Posterior cingulate gyrus (tissue), 11 donors: ENCODE data around the gene CCL7.

ENCODE experiments used
- DNase-seq, 10 donors: peaks; one replicate each; pipeline versions ENCODE4 v3.0.0 to v3.0.0-alpha.2; 2020 to 2021; ENCODE audit warnings: mixed read lengths in 3 of 10
- intact Hi-C: fragments of 100-400 bp; cut with DNase I; formaldehyde crosslinking; loops from one replicate; pipeline ENCODE4 v1.15.1; 2023

CCL7 gene

DNA sequence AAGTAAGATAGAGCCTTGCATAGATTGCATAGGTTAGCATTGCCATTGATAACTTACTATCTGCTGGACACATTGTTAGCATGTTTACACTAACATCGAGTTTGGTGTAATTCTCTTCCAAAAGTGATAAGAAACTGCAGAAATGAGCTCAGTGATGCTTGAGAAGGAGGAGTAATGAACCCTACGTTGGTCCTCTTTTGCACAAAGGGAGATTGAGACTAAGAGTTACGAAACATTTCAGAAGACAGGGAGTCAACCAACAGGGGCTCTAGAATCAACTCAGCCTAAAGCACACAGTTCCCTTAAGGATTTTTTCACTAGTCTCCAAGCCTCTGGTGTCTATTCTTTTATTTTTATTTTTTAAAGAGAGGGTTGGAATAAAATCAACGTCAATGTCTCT, 6.8 kb downstream of the CCL7 start:
- DNase-seq = no peak
- intact Hi-C loops = no loop called here

GRCh38 chr17:34283571-34283970, 13.6 kb downstream of the CCL7 start:
- intact Hi-C loops = no loop called here
- no peak for DNase-seq

DNA sequence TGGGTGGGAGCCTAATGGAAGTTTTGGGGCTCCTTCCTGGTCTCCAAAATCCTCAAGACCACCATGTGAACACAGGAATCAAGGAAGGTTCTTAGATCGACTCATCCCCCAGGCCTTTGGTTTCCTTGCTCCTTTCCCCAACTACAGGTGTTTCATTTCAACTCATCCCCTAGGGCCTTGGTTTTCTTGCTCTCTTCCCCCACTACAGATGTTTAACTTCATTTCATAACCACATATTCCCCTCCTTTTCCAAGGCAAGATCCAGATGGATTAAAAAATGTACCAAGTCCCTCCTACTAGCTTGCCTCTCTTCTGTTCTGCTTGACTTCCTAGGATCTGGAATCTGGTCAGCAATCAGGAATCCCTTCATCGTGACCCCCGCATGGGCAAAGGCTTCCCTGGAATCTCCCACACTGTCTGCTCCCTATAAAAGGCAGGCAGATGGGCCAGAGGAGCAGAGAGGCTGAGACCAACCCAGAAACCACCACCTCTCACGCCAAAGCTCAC, 15.3 kb downstream of the CCL7 start, which contains the start of gene CCL11:
TSS of gene CCL11 (plus strand) at position 457 of the 507 bp plus-strand sequence. CDS start 67 bp downstream, outside the sequence.
- no peak for DNase-seq
- intact Hi-C loops = no loop called here

DNA sequence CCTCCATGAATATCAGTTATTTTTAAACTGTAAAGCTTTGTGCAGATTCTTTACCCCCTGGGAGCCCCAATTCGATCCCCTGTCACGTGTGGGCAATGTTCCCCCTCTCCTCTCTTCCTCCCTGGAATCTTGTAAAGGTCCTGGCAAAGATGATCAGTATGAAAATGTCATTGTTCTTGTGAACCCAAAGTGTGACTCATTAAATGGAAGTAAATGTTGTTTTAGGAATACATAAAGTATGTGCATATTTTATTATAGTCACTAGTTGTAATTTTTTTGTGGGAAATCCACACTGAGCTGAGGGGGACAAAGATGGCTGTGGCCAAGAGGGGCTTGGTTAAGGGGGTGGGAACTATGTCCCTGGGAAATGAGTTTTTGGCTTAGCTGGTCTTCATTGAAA, 17.9 kb downstream of the CCL7 start:
- intact Hi-C loops = no loop called here
- DNase-seq = no peak

- intact Hi-C loops = no loop called here
- no peak for DNase-seq
Measured at GRCh38 chr17:34290586-34290985, 20.6 kb downstream of the CCL7 start.

DNA sequence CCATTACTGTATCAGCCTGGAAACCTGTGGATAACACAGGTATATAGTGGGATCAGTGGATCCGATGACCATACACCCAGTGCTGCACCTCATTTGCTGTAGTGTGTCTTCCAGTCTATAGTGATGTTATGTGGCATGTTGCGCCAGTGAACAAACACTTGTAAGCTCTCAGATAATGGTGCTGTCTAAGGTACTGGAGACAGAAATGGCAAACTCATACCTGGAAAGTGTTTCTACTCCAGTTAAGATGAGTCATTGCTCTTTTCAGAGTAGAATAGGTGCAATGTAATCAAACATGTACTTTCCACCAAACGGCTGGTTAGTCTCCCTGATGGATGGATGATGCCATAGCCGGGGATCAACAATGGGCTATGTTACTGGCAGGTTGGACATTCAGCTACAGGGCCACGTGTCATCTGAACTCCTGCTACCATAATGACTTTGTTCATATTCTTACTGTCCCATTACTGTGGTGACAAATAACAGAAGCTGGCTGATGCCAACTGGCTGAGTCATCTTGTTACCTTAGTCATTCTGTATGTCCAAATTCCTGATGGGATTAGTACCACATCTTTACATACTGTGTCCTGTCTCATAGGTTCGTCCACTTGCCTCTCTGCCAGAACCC, 21.8 kb downstream of the CCL7 start:
- intact Hi-C loops = no loop called here
- no peak for DNase-seq

DNA sequence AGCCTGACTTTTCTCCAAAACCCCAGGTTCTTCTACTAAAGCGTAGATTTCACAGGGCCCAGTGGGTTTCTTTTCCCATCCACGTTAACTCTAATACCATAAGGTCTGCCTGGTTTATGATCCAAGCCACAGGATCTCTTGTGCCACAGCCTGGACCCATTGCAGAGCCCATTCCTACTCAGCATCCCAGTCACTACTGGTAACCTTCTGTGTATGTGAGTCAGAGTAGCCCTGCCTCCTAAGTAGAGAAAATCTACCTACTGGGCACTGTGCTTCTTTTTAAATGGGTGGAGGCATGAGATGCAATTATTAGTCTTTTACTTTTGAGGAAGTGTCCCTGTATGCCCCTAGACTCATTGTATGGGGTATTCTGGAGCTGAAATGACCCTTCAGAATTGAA, 29.0 kb downstream of the CCL7 start:
- intact Hi-C loops = no loop called here
- no peak for DNase-seq

DNA sequence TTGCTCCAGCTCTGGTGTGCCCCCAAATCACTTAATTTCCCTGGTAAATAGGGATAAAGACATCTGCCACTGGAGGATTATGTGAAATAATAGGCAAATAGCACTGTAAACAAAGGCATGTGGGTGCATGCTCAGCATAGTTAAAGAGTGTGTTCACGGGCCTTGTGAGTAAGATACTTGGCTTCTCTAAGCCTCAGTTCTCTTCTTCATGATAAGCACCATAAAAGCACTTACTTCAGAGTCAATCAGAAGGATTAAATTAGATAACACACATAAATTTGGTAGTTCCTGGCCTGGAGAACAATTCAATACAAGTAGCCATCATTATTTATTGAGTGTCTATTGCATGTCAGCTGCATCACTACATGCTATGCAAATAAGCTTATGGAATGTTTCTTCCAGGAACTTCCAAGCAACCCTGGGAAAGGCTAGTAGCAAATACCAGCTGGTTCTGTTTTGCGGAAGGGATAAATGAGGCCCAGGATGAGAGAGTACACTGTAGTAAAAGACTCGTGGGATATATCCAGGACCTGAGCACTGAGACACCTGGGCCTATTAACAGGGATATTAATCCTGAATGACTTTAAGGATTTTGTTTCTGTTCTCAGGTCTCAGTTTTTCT, 30.0 kb downstream of the CCL7 start:
- no peak for DNase-seq
- intact Hi-C loops = no loop called here

GRCh38 chr17:34300652-34301370, 30.8 kb downstream of the CCL7 start:
- no peak for DNase-seq

GRCh38 chr17:34301986-34302385, 32.0 kb downstream of the CCL7 start:
- intact Hi-C loops = no loop called here
- DNase-seq = no peak

More at GRCh38 chr17:34300652-34301370, 30.8 kb downstream of the CCL7 start:
- intact Hi-C loops = no loop called here

DNA sequence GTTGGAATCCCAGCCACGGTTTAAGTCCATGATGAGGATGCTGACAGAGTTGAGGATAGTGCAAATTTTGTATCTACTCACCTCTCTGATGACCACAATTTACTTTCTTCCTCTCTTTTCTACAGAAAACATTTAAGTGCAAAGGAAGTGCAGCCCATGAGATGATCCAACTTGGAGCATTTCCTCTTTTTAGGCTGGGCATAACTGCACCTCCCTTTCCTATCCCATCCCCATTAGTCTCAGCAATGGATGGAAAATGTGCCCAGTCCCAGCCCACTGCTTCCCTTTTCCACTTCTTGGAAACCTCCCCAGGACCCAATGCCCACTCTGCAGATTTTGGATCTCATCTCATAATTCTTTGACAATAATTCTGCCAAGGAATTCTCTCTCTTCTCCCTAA, 32.6 kb downstream of the CCL7 start:
- DNase-seq = no peak
- intact Hi-C loops = no loop called here

DNA sequence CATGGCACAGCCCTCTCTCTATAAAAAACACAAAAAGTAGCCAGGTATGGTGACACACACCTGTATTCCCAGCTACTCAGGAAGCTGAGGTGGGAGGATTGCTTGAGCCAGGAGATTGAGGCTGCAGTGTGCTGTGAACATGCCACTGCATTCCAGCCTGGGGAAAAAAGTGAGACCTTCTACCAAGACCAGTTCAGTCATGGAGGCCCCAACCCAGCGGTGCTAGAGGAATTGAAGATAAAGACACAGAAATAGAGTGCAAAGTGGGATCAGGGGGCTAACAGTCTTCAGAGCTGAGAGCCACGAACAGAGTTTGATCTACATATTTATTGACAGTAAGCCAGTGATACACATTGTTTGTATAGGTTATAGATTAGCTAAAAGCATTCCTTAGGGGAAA, 33.6 kb downstream of the CCL7 start:
- intact Hi-C loops = no loop called here
- no peak for DNase-seq

DNA sequence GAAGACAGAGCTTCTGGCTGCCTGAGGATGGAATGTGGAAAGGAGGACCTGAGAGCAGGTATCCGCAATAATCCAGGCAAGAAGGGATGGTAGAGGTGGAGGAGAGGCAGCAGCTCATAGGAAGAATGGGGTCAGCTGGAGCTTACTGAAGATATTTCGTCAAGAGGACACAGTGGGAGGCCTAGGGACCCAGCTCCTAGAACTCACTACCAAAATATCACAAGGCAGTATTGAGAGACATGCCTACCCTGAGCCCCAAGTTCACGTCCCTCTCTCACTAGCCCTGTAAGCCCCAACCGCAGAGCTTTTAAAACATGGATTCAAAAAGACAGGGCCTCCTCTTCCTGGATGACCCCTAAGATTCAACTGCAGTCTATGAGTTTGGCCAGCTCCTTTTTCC, 35.0 kb downstream of the CCL7 start:
- intact Hi-C loops = no loop called here
- DNase-seq = no peak

DNA sequence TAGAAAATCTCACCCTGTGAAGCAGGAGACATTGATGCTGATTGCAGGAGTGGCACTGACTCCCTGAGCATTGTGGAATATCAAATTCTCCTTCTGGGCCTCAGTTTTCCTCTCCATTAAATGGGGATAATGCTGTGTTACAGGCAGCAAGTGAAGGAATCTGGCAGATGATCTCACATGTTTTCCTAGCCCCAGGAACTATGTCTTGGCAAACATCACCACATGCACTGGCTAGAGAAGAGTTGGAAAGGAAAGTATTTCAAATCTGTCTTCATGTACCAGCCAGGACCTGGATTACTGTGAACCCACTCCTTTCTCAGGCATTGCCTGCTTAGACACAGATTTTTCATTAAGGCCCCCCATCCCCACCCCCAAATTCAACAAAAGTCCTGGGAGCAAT, 35.6 kb downstream of the CCL7 start:
- no peak for DNase-seq
- intact Hi-C loops = loop anchor here (2.0 kb wide), 1 partner anchor 105 kb away; no protein-coding TSS in a partner anchor

DNA sequence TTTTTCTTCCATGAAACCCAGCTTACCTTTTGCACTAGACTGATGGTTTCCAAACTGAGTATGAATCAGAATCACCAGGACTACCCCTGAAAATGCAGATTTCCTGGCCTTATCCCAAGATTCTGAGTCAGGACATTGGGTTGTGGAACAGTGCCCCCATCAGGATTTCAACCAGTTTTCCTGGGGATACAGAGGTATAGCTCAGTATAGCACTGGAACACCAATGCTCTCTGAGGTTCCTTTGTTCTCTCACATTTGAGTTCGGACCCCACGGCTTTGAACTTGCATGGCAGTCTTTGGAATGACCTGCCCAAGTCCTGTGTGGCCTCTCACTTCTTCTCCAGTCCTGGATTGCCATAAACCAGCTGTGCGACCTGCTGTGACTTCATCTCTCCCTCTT, 36.4 kb downstream of the CCL7 start:
- no peak for DNase-seq
- intact Hi-C loops = loop anchor here (2.0 kb wide), 1 partner anchor 106 kb away; no protein-coding TSS in a partner anchor

DNA sequence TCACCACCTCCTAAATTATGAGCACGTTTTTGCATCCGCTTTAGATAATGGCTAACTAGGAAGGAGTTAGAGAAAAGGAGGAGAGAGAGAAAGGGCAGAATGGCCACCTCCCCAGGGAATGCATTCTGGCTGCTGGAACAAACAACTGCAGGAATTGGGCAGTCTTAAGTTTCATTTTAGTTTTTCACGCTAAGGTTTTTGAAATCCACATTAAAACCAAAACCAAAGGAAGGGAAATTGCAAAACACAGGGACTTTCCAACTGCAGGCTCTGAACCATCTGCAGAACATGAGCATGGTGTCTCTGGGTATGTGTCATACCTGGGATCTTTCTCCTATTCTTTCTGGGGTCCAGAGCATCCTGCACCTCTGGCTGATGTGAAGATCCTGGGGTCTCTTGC, 37.1 kb downstream of the CCL7 start:
- intact Hi-C loops = loop anchor here (2.0 kb wide), 1 partner anchor 106 kb away; no protein-coding TSS in a partner anchor
- no peak for DNase-seq

- intact Hi-C loops = no loop called here
- DNase-seq = no peak
Measured at GRCh38 chr17:34308371-34308770, 38.4 kb downstream of the CCL7 start.

DNA sequence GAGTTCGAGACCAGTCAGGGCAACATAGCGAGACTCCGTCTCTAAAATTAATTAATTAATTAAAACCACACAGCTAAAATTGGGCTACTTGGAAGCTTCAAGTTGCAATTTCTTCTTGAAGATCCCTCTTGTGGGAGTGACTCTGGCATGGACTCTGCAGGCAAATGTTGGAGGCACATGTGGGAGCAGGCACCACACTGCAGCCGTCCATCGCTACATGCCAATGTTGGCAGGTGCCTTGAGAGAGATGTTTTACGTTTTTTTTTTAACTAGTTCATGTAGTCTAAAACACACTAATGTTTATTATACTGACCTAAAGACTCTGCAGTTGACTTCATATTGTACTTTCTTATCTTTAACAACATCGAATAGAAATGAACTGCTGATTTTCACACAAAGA, 41.3 kb downstream of the CCL7 start:
- intact Hi-C loops = no loop called here
- no peak for DNase-seq

GRCh38 chr17:34312080-34312479, 42.1 kb downstream of the CCL7 start:
- no peak for DNase-seq
- intact Hi-C loops = no loop called here

DNA sequence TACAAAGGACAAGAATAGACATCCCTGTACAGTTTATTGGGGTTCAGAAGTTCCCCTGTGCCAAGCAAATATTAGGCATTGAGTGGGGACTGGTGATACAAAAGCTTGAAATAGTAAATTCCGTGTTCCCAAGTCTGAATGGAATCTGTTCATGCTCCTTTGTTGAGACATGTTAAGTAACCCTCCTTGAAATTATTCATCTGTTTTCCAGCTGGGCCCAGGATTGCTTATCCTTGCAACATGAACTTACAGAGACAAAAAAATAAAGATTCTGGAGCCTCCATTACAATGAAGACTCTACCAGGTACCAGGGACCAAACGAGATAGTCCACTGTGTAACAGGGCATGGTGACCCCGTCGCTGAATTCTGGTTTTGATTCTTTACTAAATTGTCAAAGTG, 43.1 kb downstream of the CCL7 start:
- intact Hi-C loops = no loop called here
- no peak for DNase-seq

DNA sequence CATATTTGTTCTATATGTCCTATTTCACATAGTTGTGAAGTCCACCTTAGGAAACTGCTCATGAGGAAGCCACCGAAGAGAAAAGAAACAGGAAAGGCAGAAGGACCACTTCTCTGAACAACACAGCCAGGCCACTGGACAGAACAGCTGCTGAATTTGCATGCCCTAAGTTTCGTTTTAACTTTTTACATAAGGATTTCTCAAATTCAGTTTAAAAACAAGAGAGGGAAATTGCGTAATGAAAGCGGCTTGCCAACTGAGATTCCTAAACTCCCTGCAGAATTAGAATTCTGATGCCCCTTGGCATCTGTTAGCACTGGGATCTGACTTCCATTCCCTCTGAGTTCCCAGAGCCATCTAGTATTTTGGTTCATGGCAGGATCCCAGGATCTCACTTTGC, 44.3 kb downstream of the CCL7 start:
- intact Hi-C loops = no loop called here
- no peak for DNase-seq

DNA sequence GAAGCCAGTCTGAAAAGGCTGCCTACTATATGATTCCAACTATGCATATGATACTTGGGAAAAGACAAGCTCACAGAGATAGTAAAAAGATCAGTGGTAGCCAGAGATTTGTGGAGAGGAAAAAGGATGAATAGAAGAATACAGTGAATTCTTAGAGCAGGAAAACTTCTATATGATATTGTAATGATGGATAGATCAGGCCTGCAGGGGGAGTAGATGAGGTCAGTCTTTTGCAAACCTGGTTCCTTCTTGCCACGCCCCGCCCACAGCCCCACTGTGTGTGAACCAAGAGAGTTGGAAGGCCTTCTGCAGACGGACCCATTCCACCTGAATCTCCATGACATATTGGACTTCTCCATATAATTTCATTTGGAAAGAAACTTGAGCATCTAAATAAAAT, 48.5 kb downstream of the CCL7 start:
- intact Hi-C loops = no loop called here
- no peak for DNase-seq
